ENCODE measurements around the gene RBMS1.

The RBMS1 gene

GRCh38 chr2:160324917-160325316 is 168.7 kb downstream of the RBMS1 start:
- DNase-seq: no peak

- DNase-seq: peak; percentile 54
Measured at GRCh38 chr2:160324161-160324800, 169.3 kb downstream of the RBMS1 start.

- DNase-seq: no peak
Measured at GRCh38 chr2:160322320-160322719, 171.3 kb downstream of the RBMS1 start.

- no peak for DNase-seq
Measured at GRCh38 chr2:160321006-160321405, 172.6 kb downstream of the RBMS1 start.

GRCh38 chr2:160319700-160320099 is 173.9 kb downstream of the RBMS1 start:
- no peak for DNase-seq

GRCh38 chr2:160318218-160318617 is 175.4 kb downstream of the RBMS1 start:
- no peak for DNase-seq

GRCh38 chr2:160317181-160318099 is 176.2 kb downstream of the RBMS1 start:
- no peak for DNase-seq

GRCh38 chr2:160315337-160315736 is 178.3 kb downstream of the RBMS1 start:
- no peak for DNase-seq

- no peak for DNase-seq
Measured at GRCh38 chr2:160310118-160310828, 183.3 kb downstream of the RBMS1 start.

GRCh38 chr2:160309585-160309984 is 184.0 kb downstream of the RBMS1 start:
- no peak for DNase-seq

GRCh38 chr2:160308915-160309314 is 184.7 kb downstream of the RBMS1 start:
- DNase-seq: no peak

GRCh38 chr2:160308476-160308875 is 185.1 kb downstream of the RBMS1 start:
- no peak for DNase-seq

GRCh38 chr2:160306985-160307384 is 186.6 kb downstream of the RBMS1 start:
- DNase-seq: no peak

GRCh38 chr2:160305081-160305750 is 188.4 kb downstream of the RBMS1 start:
- no peak for DNase-seq

- DNase-seq: no peak
Measured at GRCh38 chr2:160303527-160303926, 190.1 kb downstream of the RBMS1 start.

- DNase-seq: no peak
Measured at GRCh38 chr2:160303076-160303475, 190.5 kb downstream of the RBMS1 start.

- DNase-seq: no peak
Measured at GRCh38 chr2:160301420-160301819, 192.2 kb downstream of the RBMS1 start.

GRCh38 chr2:160300203-160300602 is 193.4 kb downstream of the RBMS1 start:
- DNase-seq: no peak

GRCh38 chr2:160299540-160299939 is 194.1 kb downstream of the RBMS1 start:
- DNase-seq: no peak

GRCh38 chr2:160298960-160299359 is 194.6 kb downstream of the RBMS1 start:
- no peak for DNase-seq

- no peak for DNase-seq
Measured at GRCh38 chr2:160295519-160296207, 197.9 kb downstream of the RBMS1 start.

- no peak for DNase-seq
Measured at GRCh38 chr2:160294889-160295288, 198.7 kb downstream of the RBMS1 start.
